PC-9 (cell line): ENCODE data around the gene METAP2. TPM values are rescaled to one million over a fixed set of nuclear protein-coding genes. Genes with fewer than 3 reads are reported as not detected.

Experiments used
- BruUV-seq: library from RNA; stranded (reverse); fragments of 400-500 nt; replicated peaks from 2 replicates; lab custom pipeline; 2021; lab: Mats Ljungman, UMichigan
- CTCF ChIA-PET: fragments of 300-600 bp; sonication (Branson Sonifier 250); formaldehyde crosslinking; loops from one replicate; lab custom pipeline; 2022; ENCODE audit warnings: antibody characterized with exemption; lab: Charles Lee
- POLR2A ChIA-PET: fragments of 300-600 bp; sonication (Branson Sonifier 250); formaldehyde crosslinking; loops from one replicate; lab custom pipeline; 2022; ENCODE audit warnings: antibody characterized with exemption; ENCODE audit not compliant: unreplicated experiment; lab: Charles Lee
- DNase-seq, 2 experiments: peaks; one replicate each; pipeline versions ENCODE4 v3.0.0 to v3.0.0-alpha.2; 2015 to 2022; ENCODE audit warnings: mixed read lengths in 1 of 2
- H2AFZ ChIP-seq: fragments of 200-600 bp; sonication (generic); 2 replicates; pipeline ENCODE4 v1.8.1; 2017; ENCODE audit warnings: antibody characterized with exemption
- H3F3A ChIP-seq: fragments of 200-600 bp; sonication (generic); 2 replicates; pipeline ENCODE4 v1.8.1; 2017; ENCODE audit warnings: antibody characterized with exemption, mild to moderate bottlenecking, low read depth; ENCODE audit not compliant: insufficient read depth
- H3K27ac ChIP-seq: fragments of 200-600 bp; sonication (generic); 2 replicates; pipeline ENCODE4 v1.6.1; 2016; ENCODE audit warnings: mixed run types
- H3K27me3 ChIP-seq: fragments of 200-600 bp; sonication (generic); 2 replicates; pipeline ENCODE4 v1.6.1; 2016; ENCODE audit warnings: low read depth, mixed run types; ENCODE audit not compliant: insufficient read depth
- H3K36me3 ChIP-seq: fragments of 200-600 bp; sonication (generic); 2 replicates; pipeline ENCODE4 v1.6.1; 2016; ENCODE audit warnings: low read depth, mixed run types
- H3K4me1 ChIP-seq: fragments of 200-600 bp; sonication (generic); replicated peaks from 2 replicates; pipeline ENCODE4 v1.6.1; 2016; ENCODE audit warnings: mixed run types; ENCODE audit not compliant: insufficient read depth
- H3K4me2 ChIP-seq: fragments of 200-600 bp; sonication (generic); 2 replicates; pipeline ENCODE4 v1.6.1; 2017; ENCODE audit warnings: mixed run types
- H3K4me3 ChIP-seq: fragments of 200-600 bp; sonication (generic); 2 replicates; pipeline ENCODE4 v1.6.1; 2016; ENCODE audit warnings: mixed run types
- H3K79me2 ChIP-seq: fragments of 200-600 bp; sonication (generic); 2 replicates; pipeline ENCODE4 v1.6.1; 2017; ENCODE audit warnings: low read depth, mixed run types
- H3K9me2 ChIP-seq: fragments of 200-600 bp; sonication (generic); 2 replicates; pipeline ENCODE4 v1.8.1; 2017; ENCODE audit warnings: mild to moderate bottlenecking; ENCODE audit not compliant: insufficient read depth
- H3K9me3 ChIP-seq: fragments of 200-600 bp; sonication (generic); 2 replicates; pipeline ENCODE4 v1.8.1; 2016; ENCODE audit warnings: low read depth; ENCODE audit not compliant: insufficient read depth
- H4K20me1 ChIP-seq: fragments of 200-600 bp; sonication (generic); 2 replicates; pipeline ENCODE4 v1.8.1; 2017; ENCODE audit not compliant: insufficient read depth
- EZH2 ChIP-seq: fragments of 200-600 bp; sonication (generic); IDR thresholded peaks from 2 replicates; pipeline ENCODE4 v1.8.0; 2017; ENCODE audit warnings: antibody characterized with exemption, low read depth
- intact Hi-C: fragments of 100-400 bp; cut with micrococcal nuclease; formaldehyde crosslinking; loops from one replicate; pipeline ENCODE4 v1.10.0; 2022; ENCODE audit not compliant: unreplicated experiment
- total RNA-seq: library from RNA; stranded (reverse); gene quantifications from 2 replicates; pipeline ENCODE4 v1.2.3, GENCODE V29; 2021
- TF ChIP-seq, protein P1 (sequence below): fragments of 200-600 bp; sonication (generic); conservative IDR thresholded peaks from 2 replicates; pipeline ENCODE4 v1.6.1; 2017; ENCODE audit warnings: mixed run types, antibody characterized with exemption, mild to moderate bottlenecking, moderate library complexity

The METAP2 gene
- total RNA-seq, 1 experiment from 2014 or later = 93.8 TPM

DNA sequence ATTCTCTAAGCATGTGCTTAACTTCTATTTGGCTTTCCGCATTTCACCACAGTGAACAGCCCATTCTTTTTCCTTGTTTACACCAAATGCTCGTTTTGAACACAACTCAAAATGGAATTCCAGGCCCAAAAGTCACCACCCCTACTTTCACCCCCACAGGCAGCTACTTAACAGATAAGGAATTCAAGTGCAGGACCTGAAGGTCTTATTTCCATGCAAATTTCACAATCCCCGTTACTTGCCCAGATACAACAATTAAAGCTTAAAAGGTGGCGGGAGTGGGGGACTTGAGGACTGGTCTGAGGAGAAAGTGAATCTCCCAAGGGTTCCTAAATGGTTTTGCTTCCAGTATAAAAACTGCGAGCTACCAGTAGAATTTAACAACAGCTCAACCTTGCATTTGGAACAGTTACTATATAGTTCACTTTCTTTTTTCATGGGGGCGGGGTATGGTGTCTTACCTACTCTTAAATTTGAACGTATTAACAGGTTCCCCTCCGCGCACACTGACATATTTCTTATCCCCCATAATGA, 73.6 kb downstream of the METAP2 start:
- Histone ChIP-seq H4K20me1 (no peaks in the 10 kb centered on the region), H3K4me1 (no peaks in the 10 kb centered on the region; the same call in 1 of the 2 replicates), H3K4me2 (peak overlapping the region; percentile 79), H3K79me2 (no peaks in the 10 kb centered on the region), H3K27ac (no peak overlapping the region), H3K36me3 (no peaks in the 10 kb centered on the region), H3K4me3 (peak overlapping the region; percentile 57), H3K9me3 (peaks cover 4% of the 10 kb centered on the region; the same call in 1 of the 2 replicates), H2AFZ (peak overlapping the region; percentile 84), H3K9me2 (no peaks in the 10 kb centered on the region), H3F3A (no peaks in the 10 kb centered on the region), H3K27me3 (no peaks in the 10 kb centered on the region)
- intact Hi-C loops = no loop called here
- ChIA-PET POLR2A (no interaction called here), CTCF (interaction anchor here (0.6 kb wide), 1 partner anchor 23 kb away, joined by 3 read pairs; no protein-coding TSS in a partner anchor)
- peak in 1 of 2 experiments; percentile 46 for DNase-seq
- TF ChIP-seq, protein P1, sequence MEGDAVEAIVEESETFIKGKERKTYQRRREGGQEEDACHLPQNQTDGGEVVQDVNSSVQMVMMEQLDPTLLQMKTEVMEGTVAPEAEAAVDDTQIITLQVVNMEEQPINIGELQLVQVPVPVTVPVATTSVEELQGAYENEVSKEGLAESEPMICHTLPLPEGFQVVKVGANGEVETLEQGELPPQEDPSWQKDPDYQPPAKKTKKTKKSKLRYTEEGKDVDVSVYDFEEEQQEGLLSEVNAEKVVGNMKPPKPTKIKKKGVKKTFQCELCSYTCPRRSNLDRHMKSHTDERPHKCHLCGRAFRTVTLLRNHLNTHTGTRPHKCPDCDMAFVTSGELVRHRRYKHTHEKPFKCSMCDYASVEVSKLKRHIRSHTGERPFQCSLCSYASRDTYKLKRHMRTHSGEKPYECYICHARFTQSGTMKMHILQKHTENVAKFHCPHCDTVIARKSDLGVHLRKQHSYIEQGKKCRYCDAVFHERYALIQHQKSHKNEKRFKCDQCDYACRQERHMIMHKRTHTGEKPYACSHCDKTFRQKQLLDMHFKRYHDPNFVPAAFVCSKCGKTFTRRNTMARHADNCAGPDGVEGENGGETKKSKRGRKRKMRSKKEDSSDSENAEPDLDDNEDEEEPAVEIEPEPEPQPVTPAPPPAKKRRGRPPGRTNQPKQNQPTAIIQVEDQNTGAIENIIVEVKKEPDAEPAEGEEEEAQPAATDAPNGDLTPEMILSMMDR = no peak
- no peak for TF ChIP-seq EZH2
- BruUV-seq = TSS peak; percentile 33

DNA sequence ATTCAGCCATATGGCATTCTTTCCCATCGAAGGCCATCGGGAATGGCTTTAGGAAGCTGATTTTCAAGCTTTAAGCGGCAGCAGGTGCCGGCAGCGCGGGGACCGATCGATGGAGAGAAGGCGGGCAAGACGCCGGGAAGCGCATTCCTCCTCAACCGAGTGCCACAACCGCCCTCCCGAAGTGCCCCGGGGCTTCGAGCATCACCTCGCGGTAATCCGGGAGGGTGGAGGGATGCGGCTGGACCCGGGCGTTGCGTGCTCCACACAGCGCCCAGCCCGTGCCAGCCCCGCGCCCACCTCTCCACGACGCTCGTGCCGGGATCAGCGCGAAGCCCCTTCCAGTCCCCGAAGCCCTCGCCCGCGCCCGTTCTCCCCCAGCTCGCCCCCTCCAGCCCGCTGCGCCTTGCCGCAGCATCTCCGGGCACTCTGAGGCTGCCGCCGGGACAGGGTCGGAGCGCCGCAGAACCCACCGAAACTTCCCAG, 74.1 kb downstream of the METAP2 start:
- ChIA-PET POLR2A (no interaction called here), CTCF (interaction anchor here (0.6 kb wide), 1 partner anchor 23 kb away, joined by 3 read pairs; no protein-coding TSS in a partner anchor)
- no peaks in the 10 kb centered on the region for H4K20me1 ChIP-seq
- intact Hi-C loops = no loop called here
- peak overlapping the region; percentile 79 for H3K4me2 ChIP-seq
- H3K27me3 ChIP-seq = no peaks in the 10 kb centered on the region
- H3K36me3 ChIP-seq = no peaks in the 10 kb centered on the region
- BruUV-seq = no TSS peak
- H3K4me3 ChIP-seq = peak overlapping the region; percentile 57
- no peaks in the 10 kb centered on the region; the same call in 1 of the 2 replicates for H3K4me1 ChIP-seq
- no peak for TF ChIP-seq EZH2
- TF ChIP-seq, protein P1 = no peak
- peaks cover 4% of the 10 kb centered on the region; the same call in 1 of the 2 replicates for H3K9me3 ChIP-seq
- H2AFZ ChIP-seq = peak overlapping the region; percentile 84
- no peaks in the 10 kb centered on the region for H3K9me2 ChIP-seq
- no peak for DNase-seq
- H3K27ac ChIP-seq = no peak overlapping the region
- no peaks in the 10 kb centered on the region for H3K79me2 ChIP-seq
- H3F3A ChIP-seq = no peaks in the 10 kb centered on the region

DNA sequence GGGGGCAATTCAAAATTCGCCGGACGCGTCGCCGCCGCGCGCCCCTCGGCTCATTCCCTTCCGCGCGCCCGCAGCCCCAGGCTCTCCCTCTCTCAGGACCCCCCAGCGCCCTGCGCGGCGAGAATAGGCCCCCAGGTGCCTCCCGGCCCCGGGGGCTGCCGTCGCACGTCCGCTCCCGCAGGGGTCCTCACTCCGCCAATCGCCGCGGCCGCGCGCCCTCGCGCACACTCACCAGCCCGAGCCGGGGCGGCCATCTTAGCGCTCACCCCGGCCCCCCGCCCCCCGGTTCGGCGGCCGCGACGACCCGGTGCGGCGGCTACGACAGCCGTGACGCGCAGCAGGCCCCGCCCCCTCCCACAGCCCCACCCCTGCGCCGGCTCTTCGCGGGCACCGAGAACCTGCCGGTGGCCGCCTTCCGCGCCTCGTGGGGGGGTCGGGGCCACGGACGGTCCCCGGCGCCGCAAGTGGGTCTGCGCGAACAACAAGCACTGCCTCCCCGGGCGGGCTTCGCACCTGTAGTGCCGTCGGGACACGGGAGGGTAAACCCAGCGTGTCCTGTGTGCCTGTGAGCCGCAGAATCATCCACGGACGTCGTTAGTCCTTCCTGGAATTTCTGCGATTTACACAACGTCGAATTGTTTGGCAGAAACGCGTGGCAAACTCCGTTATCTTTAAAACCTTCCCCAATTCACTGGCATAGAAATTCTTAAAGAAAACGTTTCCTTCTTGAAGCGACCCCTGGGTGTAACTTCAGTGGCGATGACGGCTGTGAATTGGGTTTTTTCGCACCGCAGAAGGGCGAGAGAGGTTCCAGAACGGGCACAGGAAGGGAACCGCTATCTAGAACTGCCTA, 74.8 kb downstream of the METAP2 start:
- intact Hi-C loops = no loop called here
- no peaks in the 10 kb centered on the region for H3K36me3 ChIP-seq
- peak overlapping the region; percentile 84 for H2AFZ ChIP-seq
- H3K4me1 ChIP-seq = no peaks in the 10 kb centered on the region; the same call in 1 of the 2 replicates
- no peaks in the 10 kb centered on the region for H3K9me2 ChIP-seq
- peaks cover 4% of the 10 kb centered on the region; the same call in 1 of the 2 replicates for H3K9me3 ChIP-seq
- no peaks in the 10 kb centered on the region for H3F3A ChIP-seq
- ChIA-PET POLR2A (no interaction called here), CTCF (no interaction called here)
- peak overlapping the region; percentile 79 for H3K4me2 ChIP-seq
- H3K27ac ChIP-seq = no peak overlapping the region
- H4K20me1 ChIP-seq = no peaks in the 10 kb centered on the region
- no peaks in the 10 kb centered on the region for H3K27me3 ChIP-seq
- no peak for DNase-seq
- BruUV-seq = no TSS peak
- H3K79me2 ChIP-seq = no peaks in the 10 kb centered on the region
- TF ChIP-seq EZH2 = no peak
- TF ChIP-seq, protein P1 = no peak
- peak overlapping the region; percentile 57 for H3K4me3 ChIP-seq
